H1 (cell line): ENCODE data around the gene CIC. TPM values are rescaled to one million over a fixed set of nuclear protein-coding genes. Genes with fewer than 3 reads are reported as not detected.

Source experiments
- ASH2L ChIP-seq: fragments of 200-600, 300-600 bp; sonication (generic); IDR thresholded peaks from one replicate; pipeline ENCODE4 v1.7.1; 2017; ENCODE audit warnings: low read length
- BACH1 ChIP-seq: IDR thresholded peaks from 2 replicates; pipeline ENCODE4 v1.6.1; 2012; ENCODE audit warnings: low read length, improper control_type of control experiment
- CHD2 ChIP-seq: IDR thresholded peaks from 2 replicates; pipeline ENCODE4 v1.6.1; 2012; ENCODE audit warnings: low read length, improper control_type of control experiment
- CTBP2 ChIP-seq: IDR thresholded peaks from 2 replicates; pipeline ENCODE4 v1.7.0; 2011; ENCODE audit warnings: borderline replicate concordance, mild to moderate bottlenecking, moderate library complexity, mixed read lengths, low read length; ENCODE audit not compliant: insufficient read depth, insufficient read length
- EZH2 ChIP-seq: fragments of 200-600 bp; sonication (generic); IDR thresholded peaks from 2 replicates; pipeline ENCODE4 v1.7.1; 2012; ENCODE audit warnings: low read depth, mild to moderate bottlenecking, moderate library complexity, low read length, inconsistent platforms; ENCODE audit not compliant: severe bottlenecking
- KDM1A ChIP-seq: fragments of 200-600, 300-600 bp; sonication (generic); IDR thresholded peaks from 2 replicates; pipeline ENCODE4 v1.7.1; 2016; ENCODE audit warnings: mild to moderate bottlenecking, low read length, borderline replicate concordance
- PHF8 ChIP-seq: fragments of 200-600 bp; sonication (generic); conservative IDR thresholded peaks from 2 replicates; pipeline ENCODE4 v1.7.1; 2012; ENCODE audit warnings: low read depth, mild to moderate bottlenecking, inconsistent platforms, low read length, moderate library complexity
- POLR2A ChIP-seq, 2 experiments: IDR thresholded peaks; 1 replicate in 1 of 2; 2 replicates in 1 of 2; pipeline ENCODE4 v1.6.1; 2011; ENCODE audit warnings: low read depth in 2 of 2, low read length in 2 of 2, mild to moderate bottlenecking in 2 of 2; ENCODE audit errors: control extremely low read depth in 1 of 2
- RAD21 ChIP-seq, 2 experiments: IDR thresholded peaks in 1 of 2; conservative IDR thresholded peaks in 1 of 2; 2 replicates each; pipeline ENCODE4 v1.6.1; 2011; ENCODE audit warnings: low read depth in 2 of 2, low read length in 2 of 2, improper control_type of control experiment in 1 of 2, inconsistent platforms in 1 of 2, mild to moderate bottlenecking in 1 of 2, moderate library complexity in 1 of 2
- RBBP5 ChIP-seq: IDR thresholded peaks from 2 replicates; pipeline ENCODE4 v1.7.1; 2012; ENCODE audit warnings: low read depth, mild to moderate bottlenecking, inconsistent platforms, low read length, moderate library complexity, borderline replicate concordance
- RFX5 ChIP-seq: IDR thresholded peaks from 2 replicates; pipeline ENCODE4 v1.6.1; 2011; ENCODE audit warnings: low read depth, low read length, improper control_type of control experiment, borderline replicate concordance
- RNF2 ChIP-seq: fragments of 200-900, 300-1000 bp; sonication (generic); IDR thresholded peaks from 2 replicates; pipeline ENCODE4 v1.7.1; 2016; ENCODE audit warnings: borderline replicate concordance, low read depth, mild to moderate bottlenecking, antibody characterized with exemption, low read length; ENCODE audit not compliant: poor library complexity, severe bottlenecking; ENCODE audit errors: missing control alignments
- SIRT6 ChIP-seq: IDR thresholded peaks from one replicate; pipeline ENCODE4 v1.7.1; 2012; ENCODE audit warnings: low read length, inconsistent platforms
- SIX5 ChIP-seq: IDR thresholded peaks from 2 replicates; pipeline ENCODE4 v1.6.1; 2011; ENCODE audit warnings: mild to moderate bottlenecking, low read depth, low read length
- SP1 ChIP-seq: IDR thresholded peaks from 2 replicates; pipeline ENCODE4 v1.6.1; 2011; ENCODE audit warnings: low read depth, low read length
- SUZ12 ChIP-seq: fragments of 200-600 bp; sonication (generic); IDR thresholded peaks from 2 replicates; pipeline ENCODE4 v1.6.1; 2012; ENCODE audit warnings: mild to moderate bottlenecking, inconsistent platforms, low read length, moderate library complexity, mixed read lengths
- TAF7 ChIP-seq: optimal IDR thresholded peaks from 2 replicates; pipeline ENCODE3; 2011; ENCODE audit warnings: low read depth, mild to moderate bottlenecking, inconsistent platforms, low read length, moderate library complexity, borderline replicate concordance
- TCF12 ChIP-seq: IDR thresholded peaks from 2 replicates; pipeline ENCODE4 v1.6.1; 2011; ENCODE audit warnings: low read depth, mild to moderate bottlenecking, low read length
- YY1 ChIP-seq: IDR thresholded peaks from 2 replicates; pipeline ENCODE4 v1.6.1; 2011; ENCODE audit warnings: low read depth, mild to moderate bottlenecking, low read length
- polyA plus RNA-seq, 7 experiments: library from polyadenylated mRNA; depleted of rRNA in 3 of 7; stranded (reverse) in 5 of 7; unstranded in 2 of 7; fragments of >200 nt in 5 of 7; fragments of 200-250 nt in 2 of 7; gene quantifications; 1 replicate in 5 of 7; 2 replicates in 1 of 7; 4 replicates in 1 of 7; pipeline versions ENCODE4 v1.2.1 to v1.2.3, GENCODE V29; 2011 to 2013; ENCODE audit warnings: missing spikeins in 2 of 7, mixed read lengths in 2 of 7
- total RNA-seq: library from RNA; stranded (reverse); fragmentation: NEBNext Ultra II Directional; extraction: Animal tissue kit (Norgen Biotek cat#: 25700); gene quantifications from 2 replicates; pipeline ENCODE4 v1.2.1, GENCODE V29; 2021
- TF ChIP-seq, protein P1 (sequence below): IDR thresholded peaks from 2 replicates; pipeline ENCODE4 v1.6.1; 2012; ENCODE audit warnings: inconsistent platforms
- TF ChIP-seq, protein P2 (sequence below): IDR thresholded peaks from 2 replicates; pipeline ENCODE4 v1.6.1; 2011; ENCODE audit warnings: low read depth, mild to moderate bottlenecking, low read length; ENCODE audit not compliant: insufficient read depth
- TF ChIP-seq, protein P3 (sequence below): IDR thresholded peaks from 2 replicates; pipeline ENCODE4 v1.6.1; 2011; ENCODE audit warnings: low read length, improper control_type of control experiment

The CIC gene
- total and polyA plus RNA-seq, 2 of the 8 experiments (the other 6 are each of a cell fraction or from before 2014, with no cell fraction given): 13.2 to 43.6 TPM

DNA sequence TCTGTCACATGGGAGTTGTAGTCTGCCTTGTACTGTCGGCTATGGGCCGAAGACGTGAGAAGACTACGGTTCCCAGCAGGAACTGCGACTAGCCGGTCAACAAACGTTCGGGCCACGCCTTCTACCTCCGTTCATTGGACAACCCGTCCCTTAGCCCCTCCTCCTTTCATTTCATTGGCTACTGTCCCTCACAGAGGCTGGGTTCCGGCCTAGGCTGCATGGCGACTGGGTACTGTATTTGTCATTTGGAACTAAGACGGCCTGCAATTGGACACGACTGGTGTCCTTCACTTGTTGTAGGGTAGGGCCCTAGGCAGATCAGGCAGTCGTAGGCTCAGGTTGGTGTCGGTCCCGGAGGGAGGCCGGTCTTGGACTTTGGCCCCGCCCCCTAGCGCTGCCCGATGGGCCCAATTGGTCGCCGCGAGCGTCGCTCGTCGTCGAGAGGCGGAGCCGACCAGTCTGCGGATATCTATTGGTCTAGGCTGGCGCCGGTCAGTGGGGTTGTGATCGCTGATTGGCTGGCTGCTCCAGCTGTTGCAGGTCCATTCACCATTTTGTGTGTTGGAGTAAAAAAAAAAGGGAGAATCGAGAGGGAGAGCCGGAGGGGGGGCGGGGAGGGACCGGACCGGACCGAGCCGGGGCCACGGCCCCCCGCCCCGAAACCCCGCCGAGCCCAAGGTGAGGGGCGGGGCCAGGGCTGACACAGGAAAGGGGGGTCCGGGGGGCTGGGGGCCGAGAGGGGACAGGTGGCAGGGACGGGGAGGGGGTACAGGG lies at the start of gene CIC (continued):
- TF ChIP-seq, protein P1, sequence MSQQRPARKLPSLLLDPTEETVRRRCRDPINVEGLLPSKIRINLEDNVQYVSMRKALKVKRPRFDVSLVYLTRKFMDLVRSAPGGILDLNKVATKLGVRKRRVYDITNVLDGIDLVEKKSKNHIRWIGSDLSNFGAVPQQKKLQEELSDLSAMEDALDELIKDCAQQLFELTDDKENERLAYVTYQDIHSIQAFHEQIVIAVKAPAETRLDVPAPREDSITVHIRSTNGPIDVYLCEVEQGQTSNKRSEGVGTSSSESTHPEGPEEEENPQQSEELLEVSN: no peak
- TF ChIP-seq RBBP5 (no peak), EZH2 (no peak), ASH2L (no peak), TAF7 (no peak), SUZ12 (no peak), RAD21 (IDR thresholded peaks at IDR 0.05 in 1 of 2, conservative IDR thresholded peaks at IDR 0.05 in 1 of 2; ENCODE audit: low read depth in 2 of 2, low read length in 2 of 2) (no peak), CTBP2 (no peak), PHF8 (no peak), BACH1 (no peak), RNF2 (no peak), SIRT6 (no peak), CHD2 (peak; percentile 96), POLR2A (IDR thresholded peaks at IDR 0.05; ENCODE audit: control extremely low read depth in 1 of 2, low read depth in 2 of 2, low read length in 2 of 2) (no peak), SP1 (peak; percentile 100), RFX5 (no peak), KDM1A (no peak), TCF12 (no peak), YY1 (peak; percentile 85), SIX5 (peak; percentile 93)
- TF ChIP-seq, protein P2, sequence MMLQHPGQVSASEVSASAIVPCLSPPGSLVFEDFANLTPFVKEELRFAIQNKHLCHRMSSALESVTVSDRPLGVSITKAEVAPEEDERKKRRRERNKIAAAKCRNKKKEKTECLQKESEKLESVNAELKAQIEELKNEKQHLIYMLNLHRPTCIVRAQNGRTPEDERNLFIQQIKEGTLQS: no peak
- TF ChIP-seq, protein P3, sequence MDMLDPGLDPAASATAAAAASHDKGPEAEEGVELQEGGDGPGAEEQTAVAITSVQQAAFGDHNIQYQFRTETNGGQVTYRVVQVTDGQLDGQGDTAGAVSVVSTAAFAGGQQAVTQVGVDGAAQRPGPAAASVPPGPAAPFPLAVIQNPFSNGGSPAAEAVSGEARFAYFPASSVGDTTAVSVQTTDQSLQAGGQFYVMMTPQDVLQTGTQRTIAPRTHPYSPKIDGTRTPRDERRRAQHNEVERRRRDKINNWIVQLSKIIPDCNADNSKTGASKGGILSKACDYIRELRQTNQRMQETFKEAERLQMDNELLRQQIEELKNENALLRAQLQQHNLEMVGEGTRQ: no peak
